Liver (tissue), 9 donors: Measurements from ENCODE around the gene CPNE8. TPM values are rescaled to one million over a fixed set of nuclear protein-coding genes. Genes with fewer than 3 reads are reported as not detected.

Source experiments
- DNase-seq: peaks from one replicate; pipeline ENCODE4 v3.0.0-alpha.2; 2017; ENCODE audit warnings: low spot score
- H3K27ac ChIP-seq, 2 donors: one replicate each; pipeline ENCODE4 v1.7.0; 2013; ENCODE audit warnings: inconsistent platforms in 2 of 2, low read length in 2 of 2, control low read depth in 1 of 2, low read depth in 1 of 2, mild to moderate bottlenecking in 1 of 2
- H3K27me3 ChIP-seq, 4 donors: one replicate each; pipeline versions ENCODE4 v1.6.1 to v1.7.0; 2013; ENCODE audit warnings: low read length in 3 of 4, inconsistent platforms in 1 of 4, mild to moderate bottlenecking in 1 of 4, moderate library complexity in 1 of 4; ENCODE audit not compliant: control insufficient read depth in 4 of 4, insufficient read depth in 4 of 4
- H3K36me3 ChIP-seq, 4 donors: one replicate each; pipeline versions ENCODE4 v1.6.1 to v1.7.0; 2013; ENCODE audit warnings: low read length in 3 of 4, mild to moderate bottlenecking in 3 of 4, low read depth in 1 of 4, moderate library complexity in 1 of 4; ENCODE audit not compliant: control insufficient read depth in 4 of 4, insufficient read depth in 3 of 4
- H3K4me1 ChIP-seq, 4 donors: one replicate each; pipeline versions ENCODE4 v1.6.1 to v1.7.0; 2013; ENCODE audit warnings: low read length in 3 of 4, mild to moderate bottlenecking in 3 of 4, moderate library complexity in 1 of 4; ENCODE audit not compliant: control insufficient read depth in 4 of 4, insufficient read depth in 4 of 4
- H3K4me3 ChIP-seq, 3 donors: one replicate each; pipeline versions ENCODE4 v1.6.1 to v1.7.0; 2013; ENCODE audit warnings: low read length in 3 of 3, control low read depth in 1 of 3, low read depth in 1 of 3, mild to moderate bottlenecking in 1 of 3
- H3K9ac ChIP-seq, 2 donors: one replicate each; pipeline ENCODE4 v1.7.0; 2013; ENCODE audit warnings: low read length in 2 of 2, mild to moderate bottlenecking in 2 of 2, moderate library complexity in 2 of 2, control low read depth in 1 of 2, low read depth in 1 of 2
- H3K9me3 ChIP-seq, 4 donors: one replicate each; pipeline versions ENCODE4 v1.6.1 to v1.7.0; 2013; ENCODE audit warnings: low read length in 3 of 4; ENCODE audit not compliant: control insufficient read depth in 4 of 4
- EGR1 ChIP-seq, 2 donors: IDR thresholded peaks; 2 replicates each; pipeline ENCODE4 v1.6.1; 2016 to 2018; ENCODE audit warnings: antibody characterized with exemption in 2 of 2, low read depth in 2 of 2
- GABPA ChIP-seq, 2 donors: IDR thresholded peaks in 1 of 2; conservative IDR thresholded peaks in 1 of 2; 2 replicates each; pipeline ENCODE4 v1.6.1; 2016; ENCODE audit warnings: antibody characterized with exemption in 2 of 2, mild to moderate bottlenecking in 1 of 2, moderate library complexity in 1 of 2
- HNF4A ChIP-seq, 2 donors: conservative IDR thresholded peaks; 2 replicates each; pipeline ENCODE4 v1.6.1; 2016; ENCODE audit warnings: antibody characterized with exemption in 2 of 2, mild to moderate bottlenecking in 2 of 2
- HNF4G ChIP-seq: IDR thresholded peaks from 2 replicates; pipeline ENCODE4 v1.6.1; 2016; ENCODE audit warnings: antibody characterized with exemption
- JUND ChIP-seq, 2 donors: IDR thresholded peaks; 2 replicates each; pipeline ENCODE4 v1.6.1; 2016; ENCODE audit warnings: antibody characterized with exemption in 2 of 2
- NR2F2 ChIP-seq: IDR thresholded peaks from 2 replicates; pipeline ENCODE4 v1.6.1; 2016; ENCODE audit warnings: antibody characterized with exemption
- RXRA ChIP-seq, 2 donors: IDR thresholded peaks; 2 replicates each; pipeline ENCODE4 v1.6.1; 2017 to 2018; ENCODE audit warnings: antibody characterized with exemption in 2 of 2, mild to moderate bottlenecking in 1 of 2
- YY1 ChIP-seq: IDR thresholded peaks from 2 replicates; pipeline ENCODE4 v1.6.1; 2016; ENCODE audit warnings: antibody characterized with exemption, mild to moderate bottlenecking
- WGBS: extraction: QIAGEN DNeasy Blood & Tissue Kit; methylation state at CpG from one replicate; pipeline ENCODE4 v1.1.7; 2013; 5-methylcytosine and 5-hydroxymethylcytosine counted together
- polyA plus RNA-seq, 2 donors: library from polyadenylated mRNA; stranded (reverse) in 1 of 2; unstranded in 1 of 2; fragments of 200-250 nt in 1 of 2; fragments of >200 nt in 1 of 2; fragmentation: Nextera tagmentation in 1 of 2; extraction: Ambion mirVana in 1 of 2; gene quantifications; one replicate each; pipeline versions ENCODE4 v1.2.1 to v1.2.3, GENCODE V29; 2013 to 2015
- total RNA-seq, 2 donors: library from RNA; depleted of rRNA; stranded (reverse); fragments of >200 nt; gene quantifications; one replicate each; pipeline ENCODE4 v1.2.3, GENCODE V29; 2014
- TF ChIP-seq, protein P1 (sequence below): IDR thresholded peaks from 2 replicates; pipeline ENCODE4 v1.6.1; 2016; ENCODE audit warnings: antibody characterized with exemption
- TF ChIP-seq, protein P2 (sequence below): IDR thresholded peaks from 2 replicates; pipeline ENCODE4 v1.6.1; 2016; ENCODE audit warnings: antibody characterized with exemption, mild to moderate bottlenecking
- TF ChIP-seq, protein P3 (sequence below): fragments of 150-350 bp; IDR thresholded peaks from 2 replicates; pipeline ENCODE4 v1.5.1; 2017; ENCODE audit warnings: improper control_type of control experiment, low read depth, low read length; ENCODE audit not compliant: missing input control
- donor health status: healthy.
- donor health status: healthy.
- donor health status: healthy.
- donor health status: healthy.
- donor health status: healthy.

Gene CPNE8
- total and polyA plus RNA-seq, 4 donors, result 4.2 to 27.4 (median 10.9) TPM

DNA sequence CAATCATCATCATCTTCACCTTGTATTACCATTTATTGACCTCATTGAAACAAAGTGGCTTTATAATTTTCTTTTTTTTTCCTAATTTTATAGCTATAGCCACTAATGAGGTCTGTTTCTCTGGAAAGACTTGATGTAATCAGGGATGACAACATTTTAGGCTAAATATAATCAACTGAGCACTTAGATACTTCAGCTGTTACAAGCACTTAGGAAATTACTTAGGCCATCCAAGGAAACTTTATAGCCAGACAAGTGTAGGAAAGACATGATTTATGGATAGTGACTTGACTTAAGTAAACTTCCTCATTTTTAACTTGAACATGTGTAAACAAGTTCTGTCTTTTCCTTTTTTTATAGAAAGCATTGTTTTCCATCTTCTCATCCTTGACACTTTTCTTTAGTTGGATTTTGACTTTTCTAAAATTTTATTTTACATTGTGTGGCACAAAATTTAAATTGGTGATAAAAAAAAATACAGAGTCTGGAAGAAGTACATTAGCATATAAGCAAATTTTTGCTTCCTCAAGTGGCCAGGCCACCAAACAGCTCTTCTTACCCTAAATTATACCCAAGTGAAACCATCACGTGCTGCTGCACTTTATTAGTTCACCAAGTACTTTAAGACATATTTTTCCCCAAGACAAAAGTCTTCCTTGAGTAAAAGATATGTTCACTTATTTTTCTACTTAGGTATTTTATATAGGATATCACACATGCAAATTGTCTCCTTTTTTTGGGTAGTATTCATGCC lies 15.1 kb downstream of the CPNE8 start:
- H3K27me3 ChIP-seq, result no peaks in the 10 kb centered on the region
- no peak for DNase-seq
- no peak overlapping the region for H3K9ac ChIP-seq
- WGBS, result 69% methylated on average over 1 of the region's 1 CpG
- peaks cover 6 to 42% (median 15%) of the 10 kb centered on the region in 4 donors for H3K4me1 ChIP-seq
- TF ChIP-seq, protein P1, sequence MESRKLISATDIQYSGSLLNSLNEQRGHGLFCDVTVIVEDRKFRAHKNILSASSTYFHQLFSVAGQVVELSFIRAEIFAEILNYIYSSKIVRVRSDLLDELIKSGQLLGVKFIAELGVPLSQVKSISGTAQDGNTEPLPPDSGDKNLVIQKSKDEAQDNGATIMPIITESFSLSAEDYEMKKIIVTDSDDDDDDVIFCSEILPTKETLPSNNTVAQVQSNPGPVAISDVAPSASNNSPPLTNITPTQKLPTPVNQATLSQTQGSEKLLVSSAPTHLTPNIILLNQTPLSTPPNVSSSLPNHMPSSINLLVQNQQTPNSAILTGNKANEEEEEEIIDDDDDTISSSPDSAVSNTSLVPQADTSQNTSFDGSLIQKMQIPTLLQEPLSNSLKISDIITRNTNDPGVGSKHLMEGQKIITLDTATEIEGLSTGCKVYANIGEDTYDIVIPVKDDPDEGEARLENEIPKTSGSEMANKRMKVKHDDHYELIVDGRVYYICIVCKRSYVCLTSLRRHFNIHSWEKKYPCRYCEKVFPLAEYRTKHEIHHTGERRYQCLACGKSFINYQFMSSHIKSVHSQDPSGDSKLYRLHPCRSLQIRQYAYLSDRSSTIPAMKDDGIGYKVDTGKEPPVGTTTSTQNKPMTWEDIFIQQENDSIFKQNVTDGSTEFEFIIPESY, result no peak
- no peak for TF ChIP-seq JUND (IDR thresholded peaks at IDR 0.05)
- TF ChIP-seq, protein P2, sequence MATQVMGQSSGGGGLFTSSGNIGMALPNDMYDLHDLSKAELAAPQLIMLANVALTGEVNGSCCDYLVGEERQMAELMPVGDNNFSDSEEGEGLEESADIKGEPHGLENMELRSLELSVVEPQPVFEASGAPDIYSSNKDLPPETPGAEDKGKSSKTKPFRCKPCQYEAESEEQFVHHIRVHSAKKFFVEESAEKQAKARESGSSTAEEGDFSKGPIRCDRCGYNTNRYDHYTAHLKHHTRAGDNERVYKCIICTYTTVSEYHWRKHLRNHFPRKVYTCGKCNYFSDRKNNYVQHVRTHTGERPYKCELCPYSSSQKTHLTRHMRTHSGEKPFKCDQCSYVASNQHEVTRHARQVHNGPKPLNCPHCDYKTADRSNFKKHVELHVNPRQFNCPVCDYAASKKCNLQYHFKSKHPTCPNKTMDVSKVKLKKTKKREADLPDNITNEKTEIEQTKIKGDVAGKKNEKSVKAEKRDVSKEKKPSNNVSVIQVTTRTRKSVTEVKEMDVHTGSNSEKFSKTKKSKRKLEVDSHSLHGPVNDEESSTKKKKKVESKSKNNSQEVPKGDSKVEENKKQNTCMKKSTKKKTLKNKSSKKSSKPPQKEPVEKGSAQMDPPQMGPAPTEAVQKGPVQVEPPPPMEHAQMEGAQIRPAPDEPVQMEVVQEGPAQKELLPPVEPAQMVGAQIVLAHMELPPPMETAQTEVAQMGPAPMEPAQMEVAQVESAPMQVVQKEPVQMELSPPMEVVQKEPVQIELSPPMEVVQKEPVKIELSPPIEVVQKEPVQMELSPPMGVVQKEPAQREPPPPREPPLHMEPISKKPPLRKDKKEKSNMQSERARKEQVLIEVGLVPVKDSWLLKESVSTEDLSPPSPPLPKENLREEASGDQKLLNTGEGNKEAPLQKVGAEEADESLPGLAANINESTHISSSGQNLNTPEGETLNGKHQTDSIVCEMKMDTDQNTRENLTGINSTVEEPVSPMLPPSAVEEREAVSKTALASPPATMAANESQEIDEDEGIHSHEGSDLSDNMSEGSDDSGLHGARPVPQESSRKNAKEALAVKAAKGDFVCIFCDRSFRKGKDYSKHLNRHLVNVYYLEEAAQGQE, result no peak
- H3K36me3 ChIP-seq, result no peaks in the 10 kb centered on the region
- no peak overlapping the region for H3K4me3 ChIP-seq
- H3K9me3 ChIP-seq, result no peaks in the 10 kb centered on the region
- H3K27ac ChIP-seq, result no peak overlapping the region

DNA sequence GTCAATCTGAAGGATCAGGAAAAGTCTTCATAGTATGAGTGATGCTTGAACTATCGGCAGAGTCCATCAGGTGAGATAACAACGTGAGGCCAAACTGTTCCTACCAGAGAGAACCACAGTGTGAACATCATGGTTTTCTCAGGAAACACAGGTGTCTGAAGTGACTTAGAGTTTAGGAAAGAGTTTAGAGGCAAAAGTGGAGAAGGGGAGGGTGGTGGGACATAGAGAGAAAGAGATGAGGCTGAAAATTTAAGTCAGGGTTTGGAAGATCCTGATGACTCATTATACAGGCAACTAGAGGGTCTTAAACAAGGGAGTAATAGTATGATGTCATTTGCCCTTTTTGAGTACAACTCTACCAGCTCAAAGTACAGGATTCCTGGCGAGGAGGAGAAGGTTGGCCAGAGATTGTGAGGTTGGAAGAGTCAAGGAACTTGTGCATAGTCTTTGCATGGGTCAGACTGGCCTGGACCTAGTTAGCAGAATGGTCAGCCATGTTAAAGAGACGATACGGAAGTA lies 16.0 kb downstream of the CPNE8 start:
- Histone ChIP-seq H3K9ac (no peak overlapping the region), H3K27me3 (no peaks in the 10 kb centered on the region), H3K4me1 (peaks cover 6 to 43% (median 16%) of the 10 kb centered on the region in 4 donors), H3K27ac (peak overlapping the region in 1 of 2 donors; percentile 36), H3K9me3 (no peaks in the 10 kb centered on the region), H3K4me3 (no peak overlapping the region), H3K36me3 (no peaks in the 10 kb centered on the region)
- 90% methylated on average over 5 of the region's 5 CpGs for WGBS
- TF ChIP-seq RXRA (IDR thresholded peaks at IDR 0.05), result no peak
- TF ChIP-seq YY1, result no peak
- no peak for TF ChIP-seq NR2F2
- TF ChIP-seq HNF4A (conservative IDR thresholded peaks at IDR 0.05), result no peak
- no peak for TF ChIP-seq GABPA (IDR thresholded peaks at IDR 0.05 in 1 of 2, conservative IDR thresholded peaks at IDR 0.05 in 1 of 2)
- TF ChIP-seq, protein P3, sequence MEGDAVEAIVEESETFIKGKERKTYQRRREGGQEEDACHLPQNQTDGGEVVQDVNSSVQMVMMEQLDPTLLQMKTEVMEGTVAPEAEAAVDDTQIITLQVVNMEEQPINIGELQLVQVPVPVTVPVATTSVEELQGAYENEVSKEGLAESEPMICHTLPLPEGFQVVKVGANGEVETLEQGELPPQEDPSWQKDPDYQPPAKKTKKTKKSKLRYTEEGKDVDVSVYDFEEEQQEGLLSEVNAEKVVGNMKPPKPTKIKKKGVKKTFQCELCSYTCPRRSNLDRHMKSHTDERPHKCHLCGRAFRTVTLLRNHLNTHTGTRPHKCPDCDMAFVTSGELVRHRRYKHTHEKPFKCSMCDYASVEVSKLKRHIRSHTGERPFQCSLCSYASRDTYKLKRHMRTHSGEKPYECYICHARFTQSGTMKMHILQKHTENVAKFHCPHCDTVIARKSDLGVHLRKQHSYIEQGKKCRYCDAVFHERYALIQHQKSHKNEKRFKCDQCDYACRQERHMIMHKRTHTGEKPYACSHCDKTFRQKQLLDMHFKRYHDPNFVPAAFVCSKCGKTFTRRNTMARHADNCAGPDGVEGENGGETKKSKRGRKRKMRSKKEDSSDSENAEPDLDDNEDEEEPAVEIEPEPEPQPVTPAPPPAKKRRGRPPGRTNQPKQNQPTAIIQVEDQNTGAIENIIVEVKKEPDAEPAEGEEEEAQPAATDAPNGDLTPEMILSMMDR, result no peak
- TF ChIP-seq EGR1 (IDR thresholded peaks at IDR 0.05; ENCODE audit: low read depth in 2 of 2), result no peak
- no peak for TF ChIP-seq HNF4G
- DNase-seq, result no peak
